Measurements from ENCODE around the gene ROBO1. TPM values are rescaled to one million over a fixed set of nuclear protein-coding genes. Genes with fewer than 3 reads are reported as not detected.
"Not testable (repeated sequence)": the region's sequence is repeated elsewhere in the genome, so short reads cannot be mapped to it uniquely, and the experiment has no call there.

ROBO1 gene
- total RNA-seq, 1 experiment from 2014 or later = 32.2 TPM

DNA sequence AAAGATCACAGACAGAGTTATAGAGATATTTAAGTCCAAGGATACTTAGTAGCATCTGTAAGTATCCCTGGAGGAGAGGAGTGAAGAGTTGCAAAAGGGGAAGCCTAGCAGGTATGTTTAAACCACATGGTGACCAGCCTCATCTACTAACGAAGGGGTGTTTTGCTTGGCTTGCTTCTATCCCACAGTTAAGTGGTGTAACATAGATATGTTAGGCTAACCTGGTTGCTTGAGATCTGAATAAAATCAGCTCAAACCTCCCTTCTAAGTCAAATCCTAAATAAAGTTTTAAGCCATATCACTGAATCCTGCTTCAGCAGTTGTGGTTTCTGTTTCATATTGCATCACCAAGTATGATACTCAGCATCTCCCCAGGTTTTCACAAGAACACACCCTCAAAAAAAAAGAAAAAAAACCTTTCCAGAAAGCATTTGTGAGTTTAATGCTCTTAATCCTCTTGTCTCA, 880.2 kb downstream of the ROBO1 start:
- ChIA-PET POLR2A (interaction anchor here (0.6 to 2.3 kb wide), 5 partner anchors 16 to 747 kb away, joined by 3 to 12 read pairs (median 3); no protein-coding TSS in a partner anchor), CTCF (interaction anchor here (0.6 to 0.7 kb wide), 3 partner anchors 38 to 197 kb away, joined by 3 read pairs; no protein-coding TSS in a partner anchor)
- peak; percentile 38 for DNase-seq (ENCODE audit: unreplicated experiment)
- H3K9me3 Mint-ChIP-seq (ENCODE audit: unreplicated experiment) = no peaks in the 10 kb centered on the region
- BruUV-seq (replicated peaks) = no TSS peak
- H3K4me3 Mint-ChIP-seq (ENCODE audit: unreplicated experiment) = no peak overlapping the region
- TF ChIP-seq, protein P1, sequence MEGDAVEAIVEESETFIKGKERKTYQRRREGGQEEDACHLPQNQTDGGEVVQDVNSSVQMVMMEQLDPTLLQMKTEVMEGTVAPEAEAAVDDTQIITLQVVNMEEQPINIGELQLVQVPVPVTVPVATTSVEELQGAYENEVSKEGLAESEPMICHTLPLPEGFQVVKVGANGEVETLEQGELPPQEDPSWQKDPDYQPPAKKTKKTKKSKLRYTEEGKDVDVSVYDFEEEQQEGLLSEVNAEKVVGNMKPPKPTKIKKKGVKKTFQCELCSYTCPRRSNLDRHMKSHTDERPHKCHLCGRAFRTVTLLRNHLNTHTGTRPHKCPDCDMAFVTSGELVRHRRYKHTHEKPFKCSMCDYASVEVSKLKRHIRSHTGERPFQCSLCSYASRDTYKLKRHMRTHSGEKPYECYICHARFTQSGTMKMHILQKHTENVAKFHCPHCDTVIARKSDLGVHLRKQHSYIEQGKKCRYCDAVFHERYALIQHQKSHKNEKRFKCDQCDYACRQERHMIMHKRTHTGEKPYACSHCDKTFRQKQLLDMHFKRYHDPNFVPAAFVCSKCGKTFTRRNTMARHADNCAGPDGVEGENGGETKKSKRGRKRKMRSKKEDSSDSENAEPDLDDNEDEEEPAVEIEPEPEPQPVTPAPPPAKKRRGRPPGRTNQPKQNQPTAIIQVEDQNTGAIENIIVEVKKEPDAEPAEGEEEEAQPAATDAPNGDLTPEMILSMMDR (IDR thresholded peaks at IDR 0.05; ENCODE audit: unreplicated experiment) = no peak
- peak overlapping the region; percentile 21 for H3K27ac Mint-ChIP-seq (ENCODE audit: low read depth, unreplicated experiment)
- peaks cover 10% of the 10 kb centered on the region for H3K4me1 Mint-ChIP-seq (ENCODE audit: insufficient read depth, unreplicated experiment)
- intact Hi-C loops (cut with micrococcal nuclease) = no loop called here
- no peaks in the 10 kb centered on the region for H3K36me3 Mint-ChIP-seq (ENCODE audit: insufficient read depth, unreplicated experiment)
- H3K27me3 Mint-ChIP-seq (ENCODE audit: insufficient read depth, unreplicated experiment) = no peaks in the 10 kb centered on the region

DNA sequence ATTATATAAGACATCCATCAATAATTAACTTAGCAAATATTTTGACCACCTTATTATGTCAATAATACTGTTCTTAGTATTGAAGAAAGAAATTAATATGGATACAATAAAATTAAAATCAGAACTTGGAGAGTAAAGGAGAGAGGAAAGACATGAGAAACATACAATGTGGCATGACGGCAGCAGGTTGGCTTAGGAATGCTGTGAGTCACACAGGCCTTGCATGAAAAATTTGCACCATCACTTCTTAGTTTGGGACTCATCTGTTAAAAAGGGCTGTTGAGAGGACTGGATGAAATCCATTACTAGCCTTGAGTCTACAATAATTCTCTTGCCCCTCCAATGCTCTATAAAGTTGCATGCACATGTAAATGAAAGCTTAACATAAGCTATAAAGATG, 880.8 kb downstream of the ROBO1 start:
- Mint-ChIP-seq H3K36me3 (ENCODE audit: insufficient read depth, unreplicated experiment) (no peaks in the 10 kb centered on the region), H3K9me3 (ENCODE audit: unreplicated experiment) (no peaks in the 10 kb centered on the region), H3K27ac (ENCODE audit: low read depth, unreplicated experiment) (peak overlapping the region; percentile 21), H3K4me3 (ENCODE audit: unreplicated experiment) (no peak overlapping the region), H3K4me1 (ENCODE audit: insufficient read depth, unreplicated experiment) (peaks cover 10% of the 10 kb centered on the region), H3K27me3 (ENCODE audit: insufficient read depth, unreplicated experiment) (no peaks in the 10 kb centered on the region)
- TF ChIP-seq, protein P1 (IDR thresholded peaks at IDR 0.05; ENCODE audit: unreplicated experiment) = no peak
- no TSS peak for BruUV-seq (replicated peaks)
- ChIA-PET CTCF (interaction anchor here (0.6 to 0.7 kb wide), 5 partner anchors 37 to 198 kb away, joined by 3 read pairs; no protein-coding TSS in a partner anchor), POLR2A (interaction anchor here (0.6 to 2.3 kb wide), 7 partner anchors 15 to 746 kb away, joined by 3 to 12 read pairs (median 3); no protein-coding TSS in a partner anchor)
- intact Hi-C loops (cut with micrococcal nuclease) = no loop called here
- peak; percentile 73 for DNase-seq (ENCODE audit: unreplicated experiment)

DNA sequence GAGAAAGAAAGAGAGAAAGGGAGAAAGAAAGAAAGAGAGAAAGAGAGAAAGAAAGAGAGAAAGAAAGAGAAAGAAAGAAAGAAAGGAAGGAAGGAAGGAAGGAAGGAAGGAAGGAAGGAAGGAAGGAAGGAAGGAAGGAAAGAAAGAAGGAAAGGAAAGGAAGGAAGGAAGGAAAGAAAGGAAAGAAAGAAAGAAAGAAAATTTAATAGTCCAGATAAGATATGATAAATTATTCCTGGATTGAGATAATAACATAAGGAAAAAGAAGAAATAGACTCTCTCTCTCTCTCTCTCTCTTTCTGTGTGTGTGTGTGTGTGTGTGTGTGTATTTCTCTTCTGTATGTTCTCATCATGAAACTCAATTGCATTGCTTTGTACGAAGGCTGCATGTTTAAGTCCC, 883.2 kb downstream of the ROBO1 start:
- CTCF ChIA-PET = interaction anchor here (1.3 kb wide), 1 partner anchor 239 kb away, joined by 4 read pairs; no protein-coding TSS in a partner anchor

DNA sequence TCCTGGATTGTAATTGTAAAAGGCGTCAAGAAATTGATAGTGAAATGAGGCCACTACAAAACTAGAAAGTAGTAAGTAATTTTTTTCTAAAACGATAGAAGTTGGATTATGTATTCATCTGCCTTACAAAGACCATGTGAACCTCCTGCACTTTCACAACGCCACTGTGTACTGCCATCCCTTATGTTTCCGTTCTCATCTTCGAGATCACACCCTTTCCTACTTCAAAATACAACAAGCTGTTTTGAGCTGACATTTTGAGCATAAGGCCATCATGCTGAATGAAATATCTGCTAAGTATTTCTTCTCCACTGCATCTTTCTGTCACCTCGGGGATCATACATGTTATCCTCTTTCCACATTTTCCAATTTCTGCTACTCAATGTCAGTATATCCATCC, 885.5 kb downstream of the ROBO1 start:
- Mint-ChIP-seq H3K27me3 (ENCODE audit: insufficient read depth, unreplicated experiment) (no peaks in the 10 kb centered on the region), H3K36me3 (ENCODE audit: insufficient read depth, unreplicated experiment) (no peaks in the 10 kb centered on the region), H3K4me1 (ENCODE audit: insufficient read depth, unreplicated experiment) (peaks cover 2% of the 10 kb centered on the region), H3K9me3 (ENCODE audit: unreplicated experiment) (no peaks in the 10 kb centered on the region), H3K27ac (ENCODE audit: low read depth, unreplicated experiment) (no peak overlapping the region), H3K4me3 (ENCODE audit: unreplicated experiment) (no peak overlapping the region)
- intact Hi-C loops (cut with micrococcal nuclease) = no loop called here
- ChIA-PET CTCF (interaction anchor here (0.5 to 0.6 kb wide), 2 partner anchors 114 to 1126 kb away, joined by 3 to 4 read pairs; no protein-coding TSS in a partner anchor), POLR2A (interaction anchor here (0.9 kb wide), 1 partner anchor 26 kb away, joined by 4 read pairs; no protein-coding TSS in a partner anchor)
- no peak for DNase-seq (ENCODE audit: unreplicated experiment)
- no TSS peak for BruUV-seq (replicated peaks)
- TF ChIP-seq, protein P1 (IDR thresholded peaks at IDR 0.05; ENCODE audit: unreplicated experiment) = no peak

More for the DNA sequence above, 883.2 kb downstream of the ROBO1 start:
- peaks cover 10% of the 10 kb centered on the region for H3K4me1 Mint-ChIP-seq (ENCODE audit: insufficient read depth, unreplicated experiment)
- H3K36me3 Mint-ChIP-seq (ENCODE audit: insufficient read depth, unreplicated experiment); DNase-seq (ENCODE audit: unreplicated experiment); BruUV-seq (replicated peaks); H3K9me3 Mint-ChIP-seq (ENCODE audit: unreplicated experiment); intact Hi-C loops (cut with micrococcal nuclease); H3K4me3 Mint-ChIP-seq (ENCODE audit: unreplicated experiment); H3K27me3 Mint-ChIP-seq (ENCODE audit: insufficient read depth, unreplicated experiment); H3K27ac Mint-ChIP-seq (ENCODE audit: low read depth, unreplicated experiment): not testable (repeated sequence)
- POLR2A ChIA-PET = interaction anchor here (0.8 kb wide), 1 partner anchor 9 kb away, joined by 5 read pairs; no protein-coding TSS in a partner anchor

Measured in MCF 10A (cell line).